SK-N-SH (cell line): Measurements from ENCODE around the gene MTFP1.

Source experiments
- CTCF ChIP-seq: fragments of 200-600 bp; sonication (generic); IDR thresholded peaks from 2 replicates; pipeline ENCODE4 v1.6.1; 2017; ENCODE audit warnings: antibody characterized with exemption, mild to moderate bottlenecking, moderate library complexity
- FOSL2 ChIP-seq: IDR thresholded peaks from 2 replicates; pipeline ENCODE4 v1.4.0; 2012; ENCODE audit warnings: low read depth, mild to moderate bottlenecking, moderate library complexity, borderline replicate concordance
- POLR2AphosphoS5 ChIP-seq: IDR thresholded peaks from 2 replicates; pipeline ENCODE4 v1.6.1; 2012; ENCODE audit warnings: low read depth, low read length
- RAD21 ChIP-seq: IDR thresholded peaks from 2 replicates; pipeline ENCODE4 v1.6.1; 2012; ENCODE audit warnings: mild to moderate bottlenecking, low read length
- RCOR1 ChIP-seq: fragments of 150-350 bp; IDR thresholded peaks from 2 replicates; pipeline ENCODE4 v1.6.1; 2017; ENCODE audit warnings: antibody characterized with exemption, low read length

- no peak for TF ChIP-seq CTCF
- TF ChIP-seq RAD21, result no peak
- TF ChIP-seq FOSL2, result no peak
- TF ChIP-seq POLR2AphosphoS5, result no peak
- TF ChIP-seq RCOR1, result no peak
These were observed 25.4 kb upstream of the MTFP1 start for GRCh38 chr22:30400159-30400558.
